ENCODE measurements around the gene SARDH.

SARDH gene

GRCh38 chr9:133690081-133690561, 48.0 kb downstream of the SARDH start:
- Histone ChIP-seq H3K9me3 (ENCODE audit: control insufficient read depth, low read length) (no peaks in the 10 kb centered on the region), H3K27me3 (replicated peaks; ENCODE audit: control insufficient read depth, insufficient read depth, low read length, poor library complexity, severe bottlenecking) (no peaks in the 10 kb centered on the region), H3K27ac (ENCODE audit: insufficient read depth, low read length, poor library complexity, severe bottlenecking) (no peak overlapping the region), H3K4me3 (ENCODE audit: insufficient read depth, low read depth, low read length, poor library complexity, severe bottlenecking) (no peak overlapping the region), H3K4me1 (ENCODE audit: control insufficient read depth, insufficient read depth, low read length, poor library complexity, severe bottlenecking) (no peaks in the 10 kb centered on the region), H3K36me3 (ENCODE audit: control insufficient read depth, insufficient read depth, low read length) (no peaks in the 10 kb centered on the region)
- no peak for DNase-seq

GRCh38 chr9:133689151-133689763, 48.9 kb downstream of the SARDH start:
- H3K27me3 ChIP-seq (replicated peaks; ENCODE audit: control insufficient read depth, insufficient read depth, low read length, poor library complexity, severe bottlenecking), result no peaks in the 10 kb centered on the region
- no peak overlapping the region for H3K4me3 ChIP-seq (ENCODE audit: insufficient read depth, low read depth, low read length, poor library complexity, severe bottlenecking)
- peaks cover 5% of the 10 kb centered on the region for H3K4me1 ChIP-seq (ENCODE audit: control insufficient read depth, insufficient read depth, low read length, poor library complexity, severe bottlenecking)
- DNase-seq, result no peak
- H3K9me3 ChIP-seq (ENCODE audit: control insufficient read depth, low read length), result no peaks in the 10 kb centered on the region
- no peaks in the 10 kb centered on the region for H3K36me3 ChIP-seq (ENCODE audit: control insufficient read depth, insufficient read depth, low read length)
- no peak overlapping the region for H3K27ac ChIP-seq (ENCODE audit: insufficient read depth, low read length, poor library complexity, severe bottlenecking)

- no peak for DNase-seq
- Histone ChIP-seq H3K27me3 (replicated peaks; ENCODE audit: control insufficient read depth, insufficient read depth, low read length, poor library complexity, severe bottlenecking) (no peaks in the 10 kb centered on the region), H3K4me1 (ENCODE audit: control insufficient read depth, insufficient read depth, low read length, poor library complexity, severe bottlenecking) (peaks cover 16% of the 10 kb centered on the region), H3K27ac (ENCODE audit: insufficient read depth, low read length, poor library complexity, severe bottlenecking) (no peak overlapping the region), H3K36me3 (ENCODE audit: control insufficient read depth, insufficient read depth, low read length) (no peaks in the 10 kb centered on the region), H3K9me3 (ENCODE audit: control insufficient read depth, low read length) (no peaks in the 10 kb centered on the region), H3K4me3 (ENCODE audit: insufficient read depth, low read depth, low read length, poor library complexity, severe bottlenecking) (no peak overlapping the region)
These were observed 50.0 kb downstream of the SARDH start for GRCh38 chr9:133687856-133688761.

- Histone ChIP-seq H3K27ac (ENCODE audit: insufficient read depth, low read length, poor library complexity, severe bottlenecking) (no peak overlapping the region), H3K4me3 (ENCODE audit: insufficient read depth, low read depth, low read length, poor library complexity, severe bottlenecking) (no peak overlapping the region), H3K36me3 (ENCODE audit: control insufficient read depth, insufficient read depth, low read length) (no peaks in the 10 kb centered on the region), H3K9me3 (ENCODE audit: control insufficient read depth, low read length) (no peaks in the 10 kb centered on the region), H3K4me1 (ENCODE audit: control insufficient read depth, insufficient read depth, low read length, poor library complexity, severe bottlenecking) (peaks cover 27% of the 10 kb centered on the region), H3K27me3 (replicated peaks; ENCODE audit: control insufficient read depth, insufficient read depth, low read length, poor library complexity, severe bottlenecking) (no peaks in the 10 kb centered on the region)
- no peak for DNase-seq
These were observed 51.2 kb downstream of the SARDH start for GRCh38 chr9:133686642-133687575.

GRCh38 chr9:133685653-133686609, 52.2 kb downstream of the SARDH start:
- Histone ChIP-seq H3K27ac (ENCODE audit: insufficient read depth, low read length, poor library complexity, severe bottlenecking) (peak overlapping the region; percentile 86), H3K4me3 (ENCODE audit: insufficient read depth, low read depth, low read length, poor library complexity, severe bottlenecking) (no peak overlapping the region)
- no peak for DNase-seq

GRCh38 chr9:133684936-133685361, 53.2 kb downstream of the SARDH start:
- no peaks in the 10 kb centered on the region for H3K27me3 ChIP-seq (replicated peaks; ENCODE audit: control insufficient read depth, insufficient read depth, low read length, poor library complexity, severe bottlenecking)
- H3K36me3 ChIP-seq (ENCODE audit: control insufficient read depth, insufficient read depth, low read length), result no peaks in the 10 kb centered on the region
- H3K9me3 ChIP-seq (ENCODE audit: control insufficient read depth, low read length), result no peaks in the 10 kb centered on the region
- H3K4me1 ChIP-seq (ENCODE audit: control insufficient read depth, insufficient read depth, low read length, poor library complexity, severe bottlenecking), result peaks cover 34% of the 10 kb centered on the region
- no peak for DNase-seq
- H3K4me3 ChIP-seq (ENCODE audit: insufficient read depth, low read depth, low read length, poor library complexity, severe bottlenecking), result no peak overlapping the region
- peak overlapping the region; percentile 86 for H3K27ac ChIP-seq (ENCODE audit: insufficient read depth, low read length, poor library complexity, severe bottlenecking)

More at GRCh38 chr9:133685653-133686609, 52.2 kb downstream of the SARDH start:
- H3K9me3 ChIP-seq (ENCODE audit: control insufficient read depth, low read length), result no peaks in the 10 kb centered on the region
- H3K27me3 ChIP-seq (replicated peaks; ENCODE audit: control insufficient read depth, insufficient read depth, low read length, poor library complexity, severe bottlenecking), result no peaks in the 10 kb centered on the region
- H3K36me3 ChIP-seq (ENCODE audit: control insufficient read depth, insufficient read depth, low read length), result no peaks in the 10 kb centered on the region
- H3K4me1 ChIP-seq (ENCODE audit: control insufficient read depth, insufficient read depth, low read length, poor library complexity, severe bottlenecking), result peaks cover 33% of the 10 kb centered on the region

- H3K36me3 ChIP-seq (ENCODE audit: control insufficient read depth, insufficient read depth, low read length), result no peaks in the 10 kb centered on the region
- no peak for DNase-seq
- H3K4me3 ChIP-seq (ENCODE audit: insufficient read depth, low read depth, low read length, poor library complexity, severe bottlenecking), result peak overlapping the region; percentile 7
- peak overlapping the region; percentile 86 for H3K27ac ChIP-seq (ENCODE audit: insufficient read depth, low read length, poor library complexity, severe bottlenecking)
- H3K27me3 ChIP-seq (replicated peaks; ENCODE audit: control insufficient read depth, insufficient read depth, low read length, poor library complexity, severe bottlenecking), result no peaks in the 10 kb centered on the region
- H3K9me3 ChIP-seq (ENCODE audit: control insufficient read depth, low read length), result no peaks in the 10 kb centered on the region
- peaks cover 34% of the 10 kb centered on the region for H3K4me1 ChIP-seq (ENCODE audit: control insufficient read depth, insufficient read depth, low read length, poor library complexity, severe bottlenecking)
These were observed 53.8 kb downstream of the SARDH start for GRCh38 chr9:133684121-133684935.

GRCh38 chr9:133683586-133684120, 54.5 kb downstream of the SARDH start:
- peak overlapping the region; percentile 86 for H3K27ac ChIP-seq (ENCODE audit: insufficient read depth, low read length, poor library complexity, severe bottlenecking)
- no peaks in the 10 kb centered on the region for H3K36me3 ChIP-seq (ENCODE audit: control insufficient read depth, insufficient read depth, low read length)
- H3K27me3 ChIP-seq (replicated peaks; ENCODE audit: control insufficient read depth, insufficient read depth, low read length, poor library complexity, severe bottlenecking), result no peaks in the 10 kb centered on the region
- peak overlapping the region; percentile 7 for H3K4me3 ChIP-seq (ENCODE audit: insufficient read depth, low read depth, low read length, poor library complexity, severe bottlenecking)
- peak; percentile 45 to 72 (median 66) for DNase-seq
- H3K4me1 ChIP-seq (ENCODE audit: control insufficient read depth, insufficient read depth, low read length, poor library complexity, severe bottlenecking), result peaks cover 34% of the 10 kb centered on the region
- no peaks in the 10 kb centered on the region for H3K9me3 ChIP-seq (ENCODE audit: control insufficient read depth, low read length)

Data from effector memory CD4-positive, alpha-beta T cell (primary cell).